SU-DHL-6 (cell line): ENCODE results near the gene FYB1.

ENCODE experiments used
- H2AFZ ChIP-seq: fragments of 200-600 bp; sonication (generic); 2 replicates; pipeline ENCODE4 v1.6.1; 2014; ENCODE audit warnings: low read depth, mild to moderate bottlenecking, moderate library complexity, mixed read lengths, antibody characterized with exemption, low read length; ENCODE audit not compliant: severe bottlenecking
- H3F3A ChIP-seq: fragments of 200-600 bp; shearing (Covaris generic); 2 replicates; pipeline ENCODE4 v1.6.0; 2016; ENCODE audit warnings: antibody characterized with exemption, mild to moderate bottlenecking; ENCODE audit not compliant: insufficient read depth
- H3K27ac ChIP-seq: fragments of 200-600 bp; sonication (generic); 2 replicates; pipeline ENCODE4 v1.5.1; 2016; ENCODE audit warnings: low read depth, mild to moderate bottlenecking, low read length, moderate library complexity, mixed read lengths
- H3K27me3 ChIP-seq: fragments of 200-600 bp; sonication (generic), shearing (Covaris generic); 2 replicates; pipeline ENCODE4 v1.6.0; 2014; ENCODE audit warnings: mild to moderate bottlenecking, low read length
- H3K36me3 ChIP-seq: fragments of 200-600 bp; sonication (generic); 2 replicates; pipeline ENCODE4 v1.6.1; 2014; ENCODE audit warnings: mild to moderate bottlenecking, low read length, mixed read lengths
- H3K4me2 ChIP-seq: fragments of 300-600, 200-600 bp; shearing (Covaris generic), sonication (generic); 2 replicates; pipeline ENCODE4 v1.6.0; 2014; ENCODE audit warnings: low read length, low read depth, mild to moderate bottlenecking; ENCODE audit not compliant: poor library complexity, severe bottlenecking
- H3K4me3 ChIP-seq: fragments of 200-600 bp; sonication (generic); 2 replicates; pipeline ENCODE4 v1.5.1; 2014; ENCODE audit warnings: antibody characterized with exemption, low read length, mild to moderate bottlenecking, mixed read lengths; ENCODE audit not compliant: insufficient read depth, poor library complexity, severe bottlenecking
- H3K79me2 ChIP-seq: fragments of 200-600 bp; sonication (generic); 2 replicates; pipeline ENCODE4 v1.6.1; 2014; ENCODE audit warnings: mild to moderate bottlenecking, low read length, moderate library complexity; ENCODE audit not compliant: insufficient read depth
- H3K9ac ChIP-seq: fragments of 200-600 bp; sonication (generic); 2 replicates; pipeline ENCODE4 v1.7.0; 2014; ENCODE audit warnings: mild to moderate bottlenecking, low read length
- H3K9me2 ChIP-seq: fragments of 200-600 bp; sonication (generic); replicated peaks from 2 replicates; pipeline ENCODE4 v1.6.1; 2014; ENCODE audit warnings: low read length; ENCODE audit not compliant: insufficient read depth
- H3K9me3 ChIP-seq: fragments of 200-600 bp; sonication (generic); 2 replicates; pipeline ENCODE4 v1.6.1; 2014; ENCODE audit warnings: low read length, mixed read lengths; ENCODE audit not compliant: insufficient read depth
- H4K20me1 ChIP-seq: fragments of 200-600 bp; sonication (generic); 2 replicates; pipeline ENCODE4 v1.6.1; 2014; ENCODE audit warnings: low read depth, mild to moderate bottlenecking, antibody characterized with exemption, low read length, moderate library complexity, mixed read lengths
- CTCF ChIP-seq: fragments of 200-600 bp; sonication (generic); IDR thresholded peaks from one replicate; pipeline ENCODE4 v1.5.1; 2017; ENCODE audit warnings: antibody characterized with exemption, mild to moderate bottlenecking, low read length, moderate library complexity; ENCODE audit not compliant: insufficient read depth, poor library complexity, severe bottlenecking
- EZH2phosphoT487 ChIP-seq: fragments of 200-600 bp; sonication (generic), shearing (Covaris generic); conservative IDR thresholded peaks from 2 replicates; pipeline ENCODE4 v1.6.1; 2018; ENCODE audit warnings: mild to moderate bottlenecking, antibody characterized with exemption, low read length, moderate library complexity, mixed read lengths

The FYB1 gene

GRCh38 chr5:39256477-39257235, 37.3 kb upstream of the FYB1 start:
- no peaks in the 10 kb centered on the region for H3K36me3 ChIP-seq
- H2AFZ ChIP-seq, result no peak overlapping the region
- H3K9ac ChIP-seq, result no peak overlapping the region
- H3K9me2 ChIP-seq, result no peaks in the 10 kb centered on the region
- no peak overlapping the region for H3K4me3 ChIP-seq
- H3K4me2 ChIP-seq, result no peak overlapping the region
- H3K9me3 ChIP-seq, result no peaks in the 10 kb centered on the region
- no peak for TF ChIP-seq CTCF
- no peak for TF ChIP-seq EZH2phosphoT487
- no peaks in the 10 kb centered on the region for H3K27me3 ChIP-seq
- H4K20me1 ChIP-seq, result no peaks in the 10 kb centered on the region
- no peaks in the 10 kb centered on the region for H3K79me2 ChIP-seq
- H3K27ac ChIP-seq, result no peak overlapping the region
- no peaks in the 10 kb centered on the region for H3F3A ChIP-seq

- Histone ChIP-seq H3K9me2 (no peaks in the 10 kb centered on the region), H3K27me3 (no peaks in the 10 kb centered on the region; the same call in 1 of the 2 replicates), H3K27ac (no peak overlapping the region), H3K9ac (no peak overlapping the region), H3K36me3 (no peaks in the 10 kb centered on the region), H3K4me2 (no peak overlapping the region), H4K20me1 (no peaks in the 10 kb centered on the region), H3K4me3 (no peak overlapping the region), H3F3A (no peaks in the 10 kb centered on the region), H3K9me3 (no peaks in the 10 kb centered on the region), H2AFZ (no peak overlapping the region), H3K79me2 (no peaks in the 10 kb centered on the region)
- TF ChIP-seq CTCF (no peak), EZH2phosphoT487 (no peak)
Measured at GRCh38 chr5:39255406-39255805, 36.0 kb upstream of the FYB1 start.

GRCh38 chr5:39254671-39255070, 35.3 kb upstream of the FYB1 start:
- no peak for TF ChIP-seq CTCF
- TF ChIP-seq EZH2phosphoT487, result no peak
- H3F3A ChIP-seq, result no peaks in the 10 kb centered on the region
- H3K36me3 ChIP-seq, result no peaks in the 10 kb centered on the region
- no peaks in the 10 kb centered on the region for H4K20me1 ChIP-seq
- no peak overlapping the region for H3K4me3 ChIP-seq
- H3K9ac ChIP-seq, result no peak overlapping the region
- H3K4me2 ChIP-seq, result no peak overlapping the region
- H3K79me2 ChIP-seq, result no peaks in the 10 kb centered on the region
- H3K9me2 ChIP-seq, result no peaks in the 10 kb centered on the region
- no peaks in the 10 kb centered on the region; the same call in 1 of the 2 replicates for H3K27me3 ChIP-seq
- no peak overlapping the region for H2AFZ ChIP-seq
- H3K27ac ChIP-seq, result no peak overlapping the region
- H3K9me3 ChIP-seq, result no peaks in the 10 kb centered on the region
